GM12892 (cell line): Measurements from ENCODE around the gene PKP4.
"Not testable (repeated sequence)": the region's sequence is repeated elsewhere in the genome, so short reads cannot be mapped to it uniquely, and the experiment has no call there.

Source experiments
- DNase-seq: peaks from one replicate; pipeline ENCODE4 v3.0.0; 2011; ENCODE audit not compliant: insufficient read length
- FAIRE-seq: peaks from 2 replicates; lab custom pipeline; 2011; peaks lifted over from hg19 to GRCh38; lab: Jason Lieb, UNC
- POLR2A ChIP-seq: IDR thresholded peaks from 2 replicates; pipeline ENCODE4 v1.6.1; 2011; ENCODE audit warnings: low read depth, low read length, control low read depth
- POLR2AphosphoS5 ChIP-seq: IDR thresholded peaks from 2 replicates; pipeline ENCODE4 v1.6.1; 2011; ENCODE audit warnings: low read depth, low read length, control low read depth
- TAF1 ChIP-seq: IDR thresholded peaks from 2 replicates; pipeline ENCODE4 v1.6.1; 2011; ENCODE audit warnings: low read depth, mild to moderate bottlenecking, control low read depth, low read length, borderline replicate concordance

PKP4 gene

DNA sequence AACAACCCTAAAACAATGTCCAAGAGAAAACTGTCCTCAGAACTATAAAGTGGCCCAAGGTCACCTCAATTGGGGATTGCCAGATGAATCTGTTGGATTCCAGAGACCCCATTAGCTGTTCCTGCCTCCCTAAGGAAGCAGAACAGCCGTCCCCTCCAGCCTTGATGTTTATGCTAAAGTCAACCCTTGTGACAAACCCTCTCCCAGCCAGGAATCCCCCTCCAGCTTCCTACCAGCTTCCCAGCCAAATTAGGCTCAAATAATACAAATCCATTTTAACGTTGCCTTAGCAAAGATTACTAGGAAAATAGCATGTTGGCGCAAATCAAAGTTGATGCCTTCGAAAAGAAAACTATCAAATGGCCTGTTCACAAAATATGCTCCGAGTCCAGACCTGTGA is 232.6 kb downstream of the PKP4 start:
- no peak for FAIRE-seq
- DNase-seq: no peak
- TF ChIP-seq TAF1 (no peak), POLR2A (no peak), POLR2AphosphoS5 (no peak)

- DNase-seq (no peak), FAIRE-seq (no peak)
- TF ChIP-seq TAF1 (no peak), POLR2AphosphoS5 (no peak)
Observed at GRCh38 chr2:158690823-158691222, 234.1 kb downstream of the PKP4 start.

DNA sequence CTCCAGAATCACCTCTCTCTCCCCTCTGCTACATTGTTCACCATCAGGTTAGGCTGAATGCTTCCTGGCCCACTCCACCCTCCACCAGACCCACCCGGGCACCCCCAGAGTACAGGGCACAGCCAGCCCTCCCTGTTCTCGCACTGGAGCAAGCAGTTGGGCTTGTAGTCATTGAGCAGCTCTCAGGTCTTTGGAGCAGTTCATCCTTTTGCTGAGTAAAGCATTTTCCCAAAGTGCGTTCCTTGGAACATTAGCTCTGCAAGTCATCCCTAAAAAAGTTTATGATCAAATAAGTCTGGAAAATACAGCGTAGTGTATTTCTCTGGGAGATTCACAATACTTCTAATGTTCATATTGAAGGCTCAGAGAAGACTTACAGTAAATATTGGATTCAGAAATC is 234.9 kb downstream of the PKP4 start:
- TF ChIP-seq POLR2AphosphoS5: no peak
- no peak for TF ChIP-seq POLR2A
- TF ChIP-seq TAF1: no peak
- FAIRE-seq: no peak
- DNase-seq: no peak

GRCh38 chr2:158692372-158693103 is 235.8 kb downstream of the PKP4 start:
- DNase-seq (no peak), FAIRE-seq (no peak)
- TF ChIP-seq POLR2A: no peak
- no peak for TF ChIP-seq TAF1
- TF ChIP-seq POLR2AphosphoS5: no peak

GRCh38 chr2:158693476-158693875 is 236.7 kb downstream of the PKP4 start:
- FAIRE-seq: no peak
- no peak for DNase-seq
- TF ChIP-seq TAF1: no peak
- no peak for TF ChIP-seq POLR2A
- no peak for TF ChIP-seq POLR2AphosphoS5

GRCh38 chr2:158695305-158695704 is 238.6 kb downstream of the PKP4 start:
- FAIRE-seq: no peak
- no peak for TF ChIP-seq POLR2A
- no peak for TF ChIP-seq POLR2AphosphoS5
- TF ChIP-seq TAF1: no peak
- DNase-seq: no peak

DNA sequence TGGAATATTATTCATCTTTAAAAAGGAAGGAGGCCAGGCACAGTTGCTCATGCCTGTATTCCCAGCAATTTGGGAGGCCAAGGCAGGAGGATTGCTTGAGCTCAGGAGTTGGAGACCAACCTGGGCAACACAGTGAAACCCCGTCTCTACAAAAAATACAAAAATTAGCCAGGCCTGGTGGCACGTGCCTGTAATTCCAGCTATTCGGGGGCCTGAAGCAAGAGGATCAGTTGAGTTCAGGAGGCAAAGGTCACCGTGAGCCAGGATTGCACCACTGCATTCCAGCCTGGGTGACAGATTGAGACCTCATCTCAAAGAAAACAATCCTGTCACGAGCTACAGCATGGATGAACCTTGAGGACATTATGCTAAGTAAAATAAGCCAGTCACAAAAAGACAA is 239.0 kb downstream of the PKP4 start:
- FAIRE-seq, DNase-seq: not testable (repeated sequence)

DNA sequence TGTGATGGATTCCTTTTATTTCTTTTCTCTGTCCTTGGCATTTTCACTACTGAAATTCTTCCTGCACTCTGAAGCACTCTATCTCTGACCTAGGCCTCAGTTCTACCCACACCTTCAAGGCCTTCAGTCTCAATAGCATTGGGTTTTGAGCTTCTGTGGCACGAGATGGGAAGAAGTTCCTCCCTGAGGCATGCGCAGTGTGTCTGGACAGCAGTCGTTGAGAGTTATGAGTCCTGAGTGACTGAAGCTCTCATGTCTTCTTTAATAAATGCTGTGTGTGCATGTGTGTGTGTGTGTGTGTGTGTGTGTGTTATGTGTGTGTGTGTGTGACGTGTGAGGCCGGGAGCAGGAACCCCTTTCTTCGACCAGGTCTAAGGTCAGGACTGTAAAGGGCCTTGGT is 242.6 kb downstream of the PKP4 start:
- FAIRE-seq (no peak), DNase-seq (no peak)
- TF ChIP-seq POLR2A (no peak), TAF1 (no peak), POLR2AphosphoS5 (no peak)

- DNase-seq (no peak), FAIRE-seq (no peak)
- TF ChIP-seq TAF1: no peak
- TF ChIP-seq POLR2AphosphoS5: no peak
- no peak for TF ChIP-seq POLR2A
Observed at GRCh38 chr2:158701101-158701500, 244.3 kb downstream of the PKP4 start.

- no peak for DNase-seq
- TF ChIP-seq POLR2A (no peak), TAF1 (no peak), POLR2AphosphoS5 (no peak)
- FAIRE-seq: no peak
Observed at GRCh38 chr2:158702740-158703139, 246.0 kb downstream of the PKP4 start.

- DNase-seq, FAIRE-seq: not testable (repeated sequence)
Observed at GRCh38 chr2:158704724-158705465, 248.1 kb downstream of the PKP4 start.

- DNase-seq (no peak), FAIRE-seq (no peak)
- TF ChIP-seq POLR2A (no peak), TAF1 (no peak), POLR2AphosphoS5 (no peak)
Observed at GRCh38 chr2:158712791-158713522, 256.2 kb downstream of the PKP4 start.
